ENCODE measurements around the gene RNASEL. TPM values are rescaled to one million over a fixed set of nuclear protein-coding genes. Genes with fewer than 3 reads are reported as not detected.
A peak's percentile ranks its signal among the peaks of the same experiment; 100 is the strongest.

The RNASEL gene
- total and polyA plus RNA-seq, 2 of the 4 experiments (the other 2 are of a cell fraction): 2.5 to 6.5 TPM

DNA sequence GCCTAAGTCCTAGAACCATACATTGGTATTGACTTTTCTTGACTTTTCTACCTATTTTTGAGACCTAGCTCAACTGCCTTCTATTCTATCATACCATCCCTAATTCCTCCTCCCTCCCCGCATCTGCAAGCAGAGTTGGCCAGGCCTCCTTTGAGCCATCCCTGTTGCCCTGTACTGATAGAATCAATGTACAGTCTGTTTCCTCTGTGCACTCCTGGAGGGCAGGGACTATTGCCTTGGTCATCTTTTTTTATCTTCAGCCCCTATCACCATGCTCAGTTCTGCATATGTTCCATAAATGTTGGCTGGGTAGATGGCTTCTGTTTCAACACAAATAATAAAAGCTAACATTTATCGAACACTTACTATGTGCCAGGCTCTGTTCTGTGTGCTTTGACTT is 19.2 kb upstream of the RNASEL start:
- H3K9me3 ChIP-seq (ENCODE audit: control insufficient read depth, insufficient read depth, low read length): no peaks in the 10 kb centered on the region
- BruUV-seq (replicated peaks): no TSS peak
- H4K20me1 ChIP-seq (ENCODE audit: insufficient read depth, low read length): no peaks in the 10 kb centered on the region
- POLR2A ChIA-PET (ENCODE audit: unreplicated experiment): interaction anchor here (0.5 kb wide), 1 partner anchor 149 kb away, joined by 11 read pairs; no protein-coding TSS in a partner anchor
- H2BK5ac ChIP-seq (ENCODE audit: low read depth, low read length, poor library complexity, severe bottlenecking): no peak overlapping the region
- dilution Hi-C loops (cut with HindIII; ENCODE audit: low sequenced_read_pairs, unreplicated experiment) (no loop called here), in situ Hi-C loops (cut with MboI; ENCODE audit: low sequenced_read_pairs) (no loop called here), intact Hi-C loops (cut with micrococcal nuclease) (no loop called here)
- H3K23ac ChIP-seq (ENCODE audit: low read depth, low read length): no peak overlapping the region
- H2AK9ac ChIP-seq (replicated peaks; ENCODE audit: low read depth, low read length, poor library complexity): no peak overlapping the region
- H3K9ac ChIP-seq (ENCODE audit: low read depth, low read length): no peak overlapping the region
- no peak overlapping the region for H2BK20ac ChIP-seq (ENCODE audit: low read depth, low read length)
- no peaks in the 10 kb centered on the region for H3K79me1 ChIP-seq (ENCODE audit: low read depth in 1 of 2, low read length in 2 of 2)
- peaks cover 2% of the 10 kb centered on the region; the same call in 1 of the 2 replicates for H3K4me1 ChIP-seq (ENCODE audit: control insufficient read depth, insufficient read depth, low read length)
- no peak overlapping the region for H3K27ac ChIP-seq (ENCODE audit: insufficient read depth, low read length)
- no peak overlapping the region for H2BK15ac ChIP-seq (ENCODE audit: low read depth, low read length)
- H2AK5ac ChIP-seq (ENCODE audit: low read depth, low read length): no peak overlapping the region
- no CpG with 5 or more reads among the region's 2 CpGs for WGBS, 2 experiments (ENCODE audit: extremely low coverage in 2 of 2, insufficient read length in 1 of 2)
- no peak overlapping the region for H2AFZ ChIP-seq (replicated peaks; ENCODE audit: low read length, poor library complexity)
- H3K27me3 ChIP-seq (ENCODE audit: control insufficient read depth, insufficient read depth, low read length): peaks cover 10% of the 10 kb centered on the region
- TF ChIP-seq RFX5 (IDR thresholded peaks at IDR 0.05; ENCODE audit: low read depth, low read length) (no peak), CEBPB (IDR thresholded peaks at IDR 0.05; ENCODE audit: low read depth, low read length) (no peak), MAFK (IDR thresholded peaks at IDR 0.05; ENCODE audit: low read depth, low read length) (no peak), RCOR1 (IDR thresholded peaks at IDR 0.05; ENCODE audit: insufficient replicate concordance, low read length) (no peak), MXI1 (IDR thresholded peaks at IDR 0.05; ENCODE audit: borderline replicate concordance, low read depth, low read length) (no peak), FOS (IDR thresholded peaks at IDR 0.05; ENCODE audit: low read depth, low read length) (no peak), RAD21 (IDR thresholded peaks at IDR 0.05; ENCODE audit: low read length) (no peak), NFE2L2 (IDR thresholded peaks at IDR 0.05; ENCODE audit: low read depth, low read length) (no peak), CHD1 (IDR thresholded peaks at IDR 0.05; ENCODE audit: low read depth, low read length) (no peak)
- TF ChIP-seq, protein P1, sequence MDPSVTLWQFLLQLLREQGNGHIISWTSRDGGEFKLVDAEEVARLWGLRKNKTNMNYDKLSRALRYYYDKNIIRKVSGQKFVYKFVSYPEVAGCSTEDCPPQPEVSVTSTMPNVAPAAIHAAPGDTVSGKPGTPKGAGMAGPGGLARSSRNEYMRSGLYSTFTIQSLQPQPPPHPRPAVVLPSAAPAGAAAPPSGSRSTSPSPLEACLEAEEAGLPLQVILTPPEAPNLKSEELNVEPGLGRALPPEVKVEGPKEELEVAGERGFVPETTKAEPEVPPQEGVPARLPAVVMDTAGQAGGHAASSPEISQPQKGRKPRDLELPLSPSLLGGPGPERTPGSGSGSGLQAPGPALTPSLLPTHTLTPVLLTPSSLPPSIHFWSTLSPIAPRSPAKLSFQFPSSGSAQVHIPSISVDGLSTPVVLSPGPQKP (IDR thresholded peaks at IDR 0.05; ENCODE audit: borderline replicate concordance, low read depth, low read length): no peak
- TF ChIP-seq, protein P2, sequence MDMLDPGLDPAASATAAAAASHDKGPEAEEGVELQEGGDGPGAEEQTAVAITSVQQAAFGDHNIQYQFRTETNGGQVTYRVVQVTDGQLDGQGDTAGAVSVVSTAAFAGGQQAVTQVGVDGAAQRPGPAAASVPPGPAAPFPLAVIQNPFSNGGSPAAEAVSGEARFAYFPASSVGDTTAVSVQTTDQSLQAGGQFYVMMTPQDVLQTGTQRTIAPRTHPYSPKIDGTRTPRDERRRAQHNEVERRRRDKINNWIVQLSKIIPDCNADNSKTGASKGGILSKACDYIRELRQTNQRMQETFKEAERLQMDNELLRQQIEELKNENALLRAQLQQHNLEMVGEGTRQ (IDR thresholded peaks at IDR 0.05; ENCODE audit: low read depth, low read length): no peak
- no peak overlapping the region for H3K14ac ChIP-seq (replicated peaks; ENCODE audit: low read depth, low read length)
- no peak overlapping the region for H4K91ac ChIP-seq (ENCODE audit: insufficient read depth, low read depth, low read length)
- H3K9me1 ChIP-seq (ENCODE audit: insufficient read depth, low read length): no peaks in the 10 kb centered on the region
- H4K8ac ChIP-seq (ENCODE audit: low read depth in 2 of 2, low read length in 2 of 2): peak overlapping the region in 1 of 2 experiments; percentile 40; a peak in 1 of 4 replicates
- no peaks in the 10 kb centered on the region for H3K36me3 ChIP-seq (ENCODE audit: control insufficient read depth, insufficient read depth, low read length)
- DNase-seq: no peak
- no peak overlapping the region for H3K4ac ChIP-seq (ENCODE audit: low read depth, low read length)
- H2BK120ac ChIP-seq (ENCODE audit: low read depth, low read length): no peak overlapping the region
- H3K56ac ChIP-seq (ENCODE audit: extremely low read depth, insufficient read depth, low read length): no peak overlapping the region
- no peak overlapping the region for H3K4me2 ChIP-seq (ENCODE audit: low read depth, low read length)
- no peak for ATAC-seq (ENCODE audit: low read depth)
- no peak overlapping the region for H3K4me3 ChIP-seq (ENCODE audit: insufficient read depth, low read depth, low read length)
- no peak overlapping the region for H4K5ac ChIP-seq (ENCODE audit: low read depth, low read length)
- CTCF ChIA-PET: interaction anchor here (0.6 to 1.3 kb wide), 2 partner anchors 174 to 230 kb away, joined by 3 to 4 read pairs; no protein-coding TSS in a partner anchor
- no peak overlapping the region for H3K18ac ChIP-seq (ENCODE audit: low read depth, low read length)
